IPS-NIHi7 (cell line): ENCODE data around the gene FAM13A.
"Not testable (repeated sequence)": the region's sequence is repeated elsewhere in the genome, so short reads cannot be mapped to it uniquely, and the experiment has no call there.

Experiments
- DNase-seq: peaks from one replicate; pipeline ENCODE4 v3.0.0; 2012; ENCODE audit warnings: mixed read lengths; ENCODE audit errors: extremely low spot score

Gene FAM13A

DNA sequence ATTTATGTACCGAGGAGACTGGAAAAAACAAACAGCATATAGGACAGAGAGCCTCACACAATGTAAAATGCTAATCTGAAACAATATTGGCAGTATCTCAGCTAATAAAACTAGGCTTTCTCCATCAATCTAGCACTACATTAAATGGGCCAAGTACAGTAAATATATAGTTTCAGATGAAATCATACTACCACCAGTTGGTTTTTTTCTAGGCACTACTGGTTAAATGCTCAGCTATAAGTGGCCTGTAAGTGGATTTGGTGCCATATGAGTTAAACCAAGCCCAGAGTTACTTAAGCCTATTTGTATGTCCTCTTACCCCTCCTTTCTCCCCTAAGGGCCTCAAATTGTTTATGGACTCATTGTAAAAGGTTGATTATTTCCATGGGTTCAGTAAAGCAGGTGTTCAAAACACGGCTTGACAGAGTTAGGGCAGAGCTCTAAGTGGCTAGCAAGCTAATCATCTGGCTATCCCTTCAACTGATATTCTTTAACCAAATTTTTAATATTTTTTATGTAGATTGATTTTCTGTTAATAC, 57.5 kb downstream of the FAM13A start:
- DNase-seq = no peak

DNA sequence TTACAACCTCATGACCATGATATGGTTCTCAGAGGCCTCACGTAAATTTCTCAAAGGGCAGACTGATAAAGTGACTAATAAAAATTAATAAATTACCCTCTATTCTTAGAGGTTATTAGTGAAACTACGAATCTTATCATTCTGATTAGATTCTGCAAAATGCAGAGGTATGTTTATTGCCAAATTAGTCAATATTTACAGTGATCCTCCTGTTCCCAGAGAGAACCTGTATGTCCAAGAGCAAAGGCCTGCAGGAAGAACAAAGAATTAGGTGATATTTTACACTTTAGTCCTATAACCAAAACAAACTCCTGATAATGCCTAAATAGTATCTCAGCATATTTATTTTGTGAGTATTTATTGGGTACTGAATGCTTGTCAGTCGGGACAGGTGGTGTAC, 58.1 kb downstream of the FAM13A start:
- DNase-seq = no peak

DNA sequence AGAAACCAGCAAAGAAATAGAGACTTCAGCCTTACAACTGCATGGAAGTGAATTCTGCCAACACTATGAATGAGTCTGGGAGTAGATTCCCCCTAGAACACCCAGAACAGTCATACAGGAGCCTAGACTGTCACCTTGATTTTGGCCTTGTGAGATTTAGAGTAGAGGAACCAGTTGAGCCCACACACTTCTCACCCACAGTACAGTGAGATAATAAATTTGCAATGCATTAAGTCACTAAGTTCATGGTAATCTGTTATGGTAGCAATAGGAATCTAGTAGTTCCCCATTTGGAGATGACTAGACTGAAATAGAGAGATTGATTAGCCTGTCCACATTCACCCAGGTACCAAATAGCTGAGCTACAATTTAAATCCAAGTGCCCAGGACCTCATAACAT, 59.0 kb downstream of the FAM13A start:
- DNase-seq = no peak

DNA sequence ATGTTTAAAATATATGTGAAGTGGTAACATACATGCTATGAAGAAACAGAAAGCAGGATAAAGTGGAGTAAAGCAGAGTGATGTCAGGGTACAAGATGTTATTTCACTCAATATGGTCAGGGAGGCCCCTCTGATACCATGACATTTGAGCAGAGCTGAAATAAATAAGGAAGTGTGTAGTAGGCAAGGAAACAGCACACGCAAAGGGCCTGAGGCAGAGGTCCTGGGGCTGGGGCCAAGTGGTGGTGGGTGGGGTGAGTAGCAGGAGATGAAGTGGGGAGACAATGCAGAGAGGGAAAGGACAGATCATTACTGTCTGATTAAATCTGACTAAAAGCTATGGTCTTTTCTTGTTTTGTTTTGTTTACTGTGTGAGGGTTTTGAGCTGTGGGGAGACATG, 61.1 kb downstream of the FAM13A start:
- DNase-seq = no peak

DNA sequence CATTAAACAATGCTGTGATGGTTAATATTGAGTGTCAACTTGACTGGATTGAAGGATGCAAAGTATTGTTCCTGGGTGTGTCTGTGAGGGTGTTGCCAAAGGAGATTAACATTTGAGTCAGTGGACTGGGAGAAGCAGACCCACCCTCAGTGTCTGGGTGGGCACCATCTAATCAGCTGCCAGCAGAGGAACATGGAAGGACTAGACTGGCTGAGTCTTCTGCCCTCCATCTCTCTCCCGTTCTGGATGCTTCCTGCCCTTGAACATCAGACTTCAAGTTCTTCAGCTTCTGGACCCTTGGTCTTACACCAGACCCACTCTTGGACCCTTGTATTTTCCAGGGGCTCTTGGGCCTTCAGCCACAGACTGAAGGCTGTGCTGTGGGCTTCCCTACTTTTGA, 61.7 kb downstream of the FAM13A start:
- not testable (repeated sequence) for DNase-seq

DNA sequence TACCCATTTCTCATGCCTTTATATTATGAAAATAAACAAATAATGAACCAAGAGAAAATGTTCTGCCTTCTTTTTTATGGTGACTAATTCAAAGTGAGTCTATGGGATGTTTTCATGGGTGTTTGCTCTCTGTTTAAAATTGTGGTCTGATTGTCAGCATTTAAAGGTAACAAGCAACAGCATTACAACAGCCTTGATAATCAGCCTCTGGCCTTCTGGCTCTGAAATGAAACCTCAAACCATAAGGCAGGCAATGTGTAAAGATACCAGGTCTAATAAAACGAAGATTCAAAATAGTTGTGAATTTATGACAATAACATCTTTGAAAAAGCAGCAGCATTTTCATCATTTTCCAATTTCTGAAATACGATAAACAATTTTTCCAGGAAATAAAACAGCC, 63.7 kb downstream of the FAM13A start:
- DNase-seq = no peak

DNA sequence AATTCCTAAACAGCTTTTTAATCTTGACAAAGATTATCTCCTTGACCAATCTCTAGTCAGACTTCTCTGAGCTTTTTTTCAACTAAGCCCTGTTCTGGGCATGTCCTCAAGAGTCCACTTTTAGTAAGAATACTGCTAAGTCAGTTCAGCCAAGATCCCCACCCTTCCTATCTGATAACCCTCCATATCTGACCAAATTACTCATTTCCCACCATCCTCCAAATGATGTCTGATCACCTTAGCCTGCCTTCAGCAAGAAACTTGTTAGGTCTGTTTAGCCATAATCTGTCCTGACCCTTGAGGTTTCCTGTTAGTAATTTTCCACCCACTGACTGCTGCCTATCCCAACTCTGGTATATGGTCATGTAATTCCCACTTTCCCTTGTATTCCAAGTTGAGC, 65.2 kb downstream of the FAM13A start:
- no peak for DNase-seq

DNA sequence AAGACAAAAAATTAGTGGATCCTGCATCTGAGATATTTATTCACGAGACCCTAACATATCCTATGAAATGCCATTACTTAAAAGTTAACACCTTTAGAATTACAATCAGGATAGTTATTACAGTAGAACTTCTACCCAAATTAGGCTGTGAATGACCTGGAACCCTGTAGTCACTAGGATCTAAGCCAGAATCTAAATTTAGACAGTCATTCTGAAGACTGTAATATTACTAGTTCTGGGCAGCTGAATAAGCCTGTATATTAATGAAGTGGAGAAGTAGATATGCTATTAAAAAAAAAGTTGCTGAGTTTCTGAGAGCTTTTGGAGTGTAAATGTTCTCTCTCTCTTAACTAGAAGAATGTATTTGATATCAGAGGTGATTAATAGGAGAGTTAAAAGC, 67.0 kb downstream of the FAM13A start:
- no peak for DNase-seq

DNA sequence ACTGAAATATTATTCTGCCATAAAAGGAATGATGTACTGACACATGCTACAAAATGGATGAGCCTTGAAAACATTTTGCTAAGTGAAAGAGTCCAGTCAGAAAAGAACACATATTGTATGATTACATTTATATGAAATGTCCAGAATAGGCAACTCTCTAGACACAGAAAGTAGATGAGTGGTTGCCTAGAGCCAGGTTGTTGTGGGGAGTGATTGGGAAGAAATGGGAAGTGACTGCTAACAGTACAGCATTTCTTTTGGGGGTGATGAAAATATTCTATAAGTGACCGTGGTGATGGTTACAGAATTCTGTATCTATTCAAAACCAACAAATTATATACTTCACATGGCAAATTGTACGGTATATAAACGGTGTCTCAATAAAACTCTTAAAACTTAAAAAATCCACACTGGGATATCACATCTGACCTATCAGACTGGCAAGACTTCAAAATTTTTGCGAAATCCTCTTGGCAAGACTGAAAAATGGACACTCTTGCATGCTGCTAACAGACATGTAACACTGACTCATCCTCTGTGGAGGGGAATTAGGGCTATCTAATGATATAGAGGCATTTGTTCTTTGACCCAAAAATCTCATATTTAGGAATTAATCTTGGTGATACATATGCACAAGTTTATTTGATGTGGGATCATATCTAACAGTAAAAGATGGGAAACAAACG, 71.8 kb downstream of the FAM13A start:
- DNase-seq = no peak

DNA sequence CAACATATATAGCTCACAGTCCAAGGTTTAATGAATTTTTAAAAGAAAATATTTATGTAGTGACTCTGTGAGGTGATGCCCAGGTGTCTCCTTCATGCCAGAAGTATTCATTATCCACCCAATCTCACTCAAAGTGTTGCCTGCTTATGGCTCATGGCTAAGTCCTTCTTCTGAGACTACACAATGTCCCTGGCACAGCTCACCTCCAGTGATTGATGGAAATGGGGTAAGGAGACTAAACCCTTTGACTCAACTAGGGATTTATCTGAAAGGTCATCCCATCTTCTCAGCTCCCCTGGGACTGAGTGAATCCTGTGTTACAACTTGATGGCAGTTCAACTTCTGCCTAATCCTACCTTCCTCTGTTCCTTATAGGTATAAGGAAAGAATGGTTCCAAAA, 74.2 kb downstream of the FAM13A start:
- no peak for DNase-seq

DNA sequence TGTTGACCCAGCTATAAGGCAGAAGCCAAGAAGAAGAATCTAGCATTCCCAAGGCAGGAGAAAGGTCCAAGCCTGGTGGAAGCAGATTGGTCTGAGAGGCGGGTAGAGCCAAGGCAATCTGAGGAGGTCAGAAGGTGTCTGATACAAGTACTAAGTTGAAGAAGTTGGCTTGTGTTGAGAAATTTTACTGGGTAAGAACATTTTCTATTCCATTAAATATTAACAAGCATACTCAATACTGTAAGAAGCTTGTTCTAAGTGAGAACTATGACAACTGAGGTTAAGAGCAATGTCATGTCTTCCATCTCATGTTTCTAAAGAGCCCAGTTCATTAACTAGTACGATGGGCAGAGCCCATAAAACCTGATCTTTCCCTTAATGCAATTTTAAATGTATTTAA, 75.0 kb downstream of the FAM13A start:
- DNase-seq = no peak

DNA sequence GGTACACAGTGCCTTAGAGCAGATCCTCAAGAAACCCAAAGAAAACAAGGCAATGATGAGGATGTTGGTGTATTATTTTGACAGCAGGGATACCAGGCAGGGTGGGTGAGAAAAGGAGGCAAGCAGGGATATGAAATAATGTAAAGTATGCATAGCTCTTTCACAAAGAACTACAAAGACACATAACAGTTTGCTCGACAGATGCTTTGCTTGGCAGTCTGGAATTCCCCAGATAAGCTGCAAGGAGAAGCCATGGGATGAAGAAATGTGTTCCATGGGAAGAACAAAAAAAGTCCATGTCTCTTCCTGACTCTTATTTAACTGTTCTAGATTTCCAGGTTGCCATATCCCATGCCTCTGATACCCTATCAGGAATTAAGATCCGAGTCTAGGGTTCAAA, 75.4 kb downstream of the FAM13A start:
- DNase-seq = no peak

DNA sequence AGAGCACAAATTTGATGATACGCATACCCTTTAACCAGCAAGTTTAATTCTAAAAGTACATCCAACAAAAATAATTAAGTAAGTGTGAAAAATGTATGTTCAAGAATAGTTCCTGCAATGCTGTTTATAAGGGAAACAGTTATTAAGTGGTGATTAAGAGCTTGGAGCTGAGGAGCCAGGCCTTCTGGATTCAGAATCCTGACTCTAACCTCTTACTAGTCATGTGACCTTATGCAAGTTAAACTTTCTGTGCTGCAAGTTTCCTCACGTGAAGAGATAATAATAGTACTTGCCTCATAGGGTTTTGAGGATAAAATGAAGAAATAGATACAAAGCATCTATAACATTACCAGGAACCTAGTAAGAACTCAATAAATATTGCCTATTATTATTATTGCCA, 77.7 kb downstream of the FAM13A start:
- no peak for DNase-seq

DNA sequence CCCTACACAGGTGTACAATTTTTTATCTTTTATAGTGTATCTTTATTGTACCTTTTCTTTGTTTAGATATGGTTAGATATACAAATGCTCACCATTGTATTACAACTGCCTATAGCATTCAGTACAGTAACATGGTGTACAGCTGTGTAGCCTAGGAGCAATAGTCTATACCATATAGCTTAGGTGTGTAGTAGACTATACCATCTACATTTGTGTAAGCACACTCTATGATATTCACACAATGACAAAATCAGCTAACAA, 80.3 kb downstream of the FAM13A start:
- DNase-seq = no peak

DNA sequence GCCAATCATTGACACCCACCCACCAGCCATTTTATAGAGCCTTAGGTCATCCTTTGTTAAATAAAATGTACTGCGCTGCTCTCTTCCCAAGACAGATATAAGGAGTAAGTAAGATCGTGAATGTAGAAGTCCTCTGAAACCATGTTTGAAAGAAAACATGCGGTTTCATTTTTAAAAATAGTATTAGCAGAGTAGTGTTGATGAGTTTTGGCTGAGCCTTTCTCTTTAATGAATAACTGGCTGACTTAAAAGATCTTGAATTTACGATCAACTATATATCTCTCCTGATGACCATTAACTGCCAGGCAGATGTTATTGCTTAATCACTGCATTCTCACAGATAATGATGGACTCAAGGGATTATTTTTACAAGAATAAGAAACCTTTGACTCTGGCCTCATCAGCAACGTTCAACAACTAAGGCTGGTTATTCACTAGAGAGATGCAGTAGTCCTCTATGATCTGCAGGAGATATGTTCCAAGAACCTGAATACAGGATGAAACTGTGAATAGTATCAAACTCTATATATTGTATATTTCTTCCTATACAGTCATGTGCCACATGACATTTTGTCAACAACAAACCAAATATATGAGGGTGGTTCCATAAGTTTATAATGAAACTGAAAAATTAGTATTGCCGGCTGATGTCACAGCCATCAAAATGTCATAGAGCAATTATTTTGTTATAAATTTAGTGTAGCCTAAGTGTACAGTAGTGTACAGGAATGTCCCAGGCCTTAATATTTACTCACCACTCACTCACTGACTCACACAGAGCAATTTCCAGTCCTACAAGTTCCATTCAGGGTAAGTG, 80.8 kb downstream of the FAM13A start:
- no peak for DNase-seq

DNA sequence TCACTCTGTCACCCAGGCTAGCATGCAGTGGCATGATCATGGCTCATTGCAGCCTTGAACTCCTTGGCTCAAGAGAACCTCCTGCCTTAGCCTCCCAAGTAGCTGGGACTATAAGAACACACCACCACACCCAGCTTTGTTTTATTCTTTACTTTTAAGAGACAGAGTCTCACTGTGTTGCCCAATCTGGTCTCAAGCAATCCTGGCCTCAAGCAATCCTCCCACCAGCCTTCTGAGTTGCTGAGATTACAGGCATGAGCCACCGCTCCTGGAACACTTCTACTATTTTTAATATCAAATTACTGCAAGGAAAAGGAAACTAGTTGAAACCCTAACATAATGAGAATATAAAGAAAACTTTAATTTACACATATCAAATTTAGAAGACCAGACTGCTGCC, 85.4 kb downstream of the FAM13A start:
- DNase-seq = no peak

DNA sequence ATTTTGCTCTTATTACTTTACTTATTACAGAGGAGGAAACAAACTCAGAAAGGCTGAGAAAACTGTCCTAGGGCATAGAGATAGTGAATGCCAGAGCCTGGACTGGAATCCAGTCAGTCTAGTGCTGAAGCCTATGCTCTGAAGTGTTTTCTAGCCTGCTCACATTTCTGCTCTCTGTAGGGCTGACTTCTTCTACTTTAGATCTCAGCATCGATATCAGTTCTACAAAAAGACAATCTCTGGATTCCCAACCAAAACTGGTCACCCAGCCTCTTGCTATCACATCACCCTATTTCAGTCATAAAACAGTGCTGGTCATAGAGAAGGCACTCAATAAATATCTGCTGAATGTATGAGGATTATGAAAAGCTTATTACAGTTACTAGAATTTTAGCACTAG, 87.2 kb downstream of the FAM13A start:
- no peak for DNase-seq

DNA sequence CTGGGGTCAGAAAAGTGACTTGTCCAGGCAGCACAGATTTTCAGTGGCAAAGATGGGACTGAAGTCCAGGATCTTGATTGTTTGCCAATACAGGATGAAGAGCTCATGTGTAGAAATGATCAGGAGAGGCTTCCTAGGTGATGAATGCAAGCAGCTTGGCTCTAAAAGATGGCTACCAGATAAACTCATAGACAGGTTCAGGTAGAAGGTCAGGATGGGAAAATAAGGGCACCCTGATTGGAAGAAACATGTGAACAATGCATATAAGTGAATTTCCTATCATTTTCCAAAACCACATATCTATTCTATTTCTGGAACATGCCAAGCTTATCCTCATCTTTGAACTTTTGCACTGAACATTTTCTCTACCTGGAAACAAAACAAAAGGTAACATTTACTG, 87.7 kb downstream of the FAM13A start:
- DNase-seq = no peak

DNA sequence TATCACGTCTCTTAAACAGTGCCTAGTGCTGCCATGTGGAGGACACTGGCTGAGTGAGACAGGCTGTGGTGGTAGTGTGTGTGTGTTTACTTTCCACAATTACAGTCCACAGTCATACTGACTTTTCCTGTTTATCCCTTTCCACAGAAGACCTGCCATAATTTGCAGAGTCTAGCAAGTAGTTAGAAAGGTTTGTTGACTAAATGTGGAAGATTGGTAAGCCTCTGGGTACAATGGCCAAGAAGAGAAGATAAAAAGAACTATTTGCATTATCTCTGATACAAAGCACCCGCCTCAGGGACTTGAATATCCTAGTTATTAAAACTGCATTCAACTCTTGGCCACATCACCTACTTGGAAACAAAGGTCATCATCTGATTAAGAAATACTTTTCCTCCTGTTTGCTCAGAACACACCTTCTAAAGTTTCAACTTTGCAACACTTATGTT, 89.1 kb downstream of the FAM13A start:
- DNase-seq = no peak

DNA sequence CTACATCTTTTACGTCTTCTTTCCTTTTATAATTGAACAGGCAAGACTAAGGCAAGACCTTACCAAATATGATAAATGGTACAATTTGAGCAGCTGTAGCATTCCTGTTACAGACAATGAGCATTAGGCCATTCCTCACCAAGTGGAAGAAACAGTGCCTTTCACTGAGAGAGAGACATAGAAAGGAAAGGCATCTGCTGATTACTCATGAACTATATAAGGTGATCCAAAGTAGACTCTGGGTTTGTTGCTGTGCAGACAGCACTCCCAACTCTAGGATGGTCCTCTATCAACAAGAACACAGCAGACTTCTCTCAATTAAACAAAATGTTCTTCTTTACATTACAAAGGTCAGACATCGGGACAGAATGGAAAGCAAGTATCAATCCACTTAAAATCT, 91.9 kb downstream of the FAM13A start:
- DNase-seq = no peak

DNA sequence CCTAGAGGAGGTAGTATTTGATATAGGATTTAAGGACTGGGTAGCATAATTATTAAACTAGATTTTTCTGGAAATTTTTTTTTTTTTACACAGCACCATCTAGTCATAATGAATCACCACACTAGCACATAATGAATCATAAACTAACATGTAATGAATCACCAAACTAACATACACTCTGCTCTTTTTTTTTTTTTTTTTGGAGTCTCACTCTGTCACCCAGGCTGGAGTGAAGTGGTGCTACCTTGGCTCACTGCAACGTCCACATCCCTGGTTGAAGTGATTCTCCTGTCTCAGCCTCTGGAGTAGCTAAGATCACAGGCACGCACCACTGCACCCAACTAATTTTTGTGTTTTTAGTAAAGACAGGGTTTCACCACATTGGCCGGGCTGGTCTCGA, 92.5 kb downstream of the FAM13A start:
- no peak for DNase-seq

DNA sequence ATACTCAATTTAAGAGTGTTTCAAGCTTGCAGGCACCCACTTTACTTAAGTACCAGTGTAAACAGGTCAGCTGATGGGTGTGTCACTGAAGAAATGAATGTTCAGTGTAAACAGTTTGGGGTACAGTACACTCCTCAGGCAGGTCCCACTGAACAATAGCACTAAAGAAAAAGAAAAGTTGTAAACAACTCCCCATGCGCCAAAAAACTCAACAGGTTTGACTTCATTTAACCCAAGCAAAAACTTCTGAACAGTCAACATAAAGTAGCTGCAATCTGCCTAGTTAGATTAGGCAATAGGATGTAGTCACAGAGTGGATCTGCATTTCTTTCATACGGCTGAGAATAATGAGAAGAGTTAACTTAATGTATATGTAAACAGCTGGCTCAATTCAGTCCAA, 93.2 kb downstream of the FAM13A start:
- no peak for DNase-seq

DNA sequence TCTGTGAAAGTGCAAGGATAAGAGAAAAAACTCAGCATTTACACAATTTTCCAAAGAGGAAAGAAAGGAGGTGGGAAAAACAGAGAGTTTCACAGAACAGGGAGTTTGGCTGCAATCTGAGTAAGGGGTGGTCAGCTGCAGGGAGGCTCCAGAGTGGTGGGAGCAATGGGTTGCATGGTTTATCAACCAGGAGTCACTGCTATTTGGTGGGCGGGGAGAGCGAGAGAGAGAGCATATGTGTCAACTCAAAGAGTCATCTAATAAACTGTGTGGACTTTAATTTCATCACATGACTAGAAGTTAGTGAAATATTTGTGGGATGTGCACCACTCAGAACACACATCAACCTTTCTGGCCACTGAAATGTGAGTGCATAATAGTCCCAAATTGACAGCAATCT, 94.6 kb downstream of the FAM13A start:
- DNase-seq = no peak

DNA sequence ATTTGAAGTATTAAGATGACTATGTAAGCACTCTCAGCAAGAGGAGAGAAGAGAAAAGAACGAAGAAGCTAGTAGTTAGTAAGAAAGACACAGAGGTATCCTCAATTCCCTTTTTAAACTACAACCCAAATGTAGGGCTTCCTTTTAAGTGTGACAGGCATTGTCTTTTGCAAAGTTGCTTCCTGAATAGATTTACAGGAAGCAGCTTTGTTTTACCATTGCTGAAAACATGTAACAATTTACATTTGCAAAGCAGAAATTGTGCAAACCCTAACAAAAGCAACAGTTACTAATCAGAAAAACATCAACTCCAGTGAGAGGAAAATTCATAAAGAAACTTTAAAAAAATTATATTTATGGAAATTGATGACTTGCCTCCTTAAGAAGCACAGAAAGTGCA, 96.4 kb downstream of the FAM13A start:
- no peak for DNase-seq
